Panc1 (cell line): ENCODE data around the gene PGLYRP2. TPM values are rescaled to one million over a fixed set of nuclear protein-coding genes. Genes with fewer than 3 reads are reported as not detected.

Experiments
- ATAC-seq: fragments of 200-7000 bp; cut with Tn5 transposase; 2 replicates; pipeline ENCODE4 v1.9.1; 2020; ENCODE audit warnings: mild to moderate bottlenecking, moderate library complexity
- BruUV-seq: library from RNA; stranded (reverse); fragments of 400-500 nt; replicated peaks from 2 replicates; lab custom pipeline; 2021; lab: Mats Ljungman, UMichigan
- CTCF ChIA-PET: fragments of 300-600 bp; sonication (Branson Sonifier 250); formaldehyde crosslinking; loops from one replicate; lab custom pipeline; 2022; ENCODE audit warnings: antibody characterized with exemption; lab: Charles Lee
- POLR2A ChIA-PET: fragments of 300-600 bp; sonication (Branson Sonifier 250); formaldehyde crosslinking; loops from one replicate; lab custom pipeline; 2022; ENCODE audit warnings: antibody characterized with exemption; lab: Charles Lee
- DNase-seq: peaks from one replicate; pipeline ENCODE4 v3.0.0-alpha.2; 2010; ENCODE audit warnings: low read depth, low spot score
- H3K27ac ChIP-seq: 2 replicates; pipeline ENCODE4 v1.5.1; 2011; ENCODE audit warnings: mild to moderate bottlenecking, low read length, inconsistent platforms
- H3K27me3 ChIP-seq: fragments of 200-500 bp; sonication (Bioruptor generic); 2 replicates; pipeline ENCODE4 v1.6.0; 2014; ENCODE audit warnings: low read length, inconsistent platforms; ENCODE audit not compliant: control insufficient read depth, insufficient read depth
- H3K36me3 ChIP-seq: fragments of 200-500 bp; sonication (Bioruptor generic); 2 replicates; pipeline ENCODE4 v1.5.1; 2014; ENCODE audit warnings: inconsistent platforms, mild to moderate bottlenecking, low read length, moderate library complexity; ENCODE audit not compliant: control insufficient read depth, insufficient read depth
- H3K4me1 ChIP-seq: 2 replicates; pipeline ENCODE4 v1.5.1; 2011; ENCODE audit warnings: inconsistent platforms, mild to moderate bottlenecking, low read length, moderate library complexity; ENCODE audit not compliant: control insufficient read depth, insufficient read depth
- H3K4me3 ChIP-seq, 2 experiments: 2 replicates each; pipeline ENCODE4 v1.5.1; 2011 to 2012; ENCODE audit warnings: low read depth in 2 of 2, low read length in 2 of 2, mild to moderate bottlenecking in 2 of 2, inconsistent platforms in 1 of 2, moderate library complexity in 1 of 2
- H3K9me3 ChIP-seq: fragments of 200-500 bp; sonication (Bioruptor generic); 2 replicates; pipeline ENCODE4 v1.5.1; 2014; ENCODE audit warnings: low read depth, mild to moderate bottlenecking, inconsistent platforms, low read length, moderate library complexity; ENCODE audit not compliant: control insufficient read depth, insufficient read depth
- CTCF ChIP-seq: fragments of 450-650 bp; IDR thresholded peaks from 2 replicates; pipeline ENCODE4 v1.5.1; 2017; ENCODE audit warnings: mild to moderate bottlenecking
- POLR2AphosphoS5 ChIP-seq: IDR thresholded peaks from 2 replicates; pipeline ENCODE4 v1.6.1; 2012; ENCODE audit warnings: mild to moderate bottlenecking, low read depth, low read length, moderate library complexity
- SIN3A ChIP-seq: IDR thresholded peaks from 2 replicates; pipeline ENCODE4 v1.6.1; 2012; ENCODE audit warnings: low read depth, mild to moderate bottlenecking, low read length, moderate library complexity, borderline replicate concordance; ENCODE audit not compliant: insufficient read depth
- TCF7L2 ChIP-seq: IDR thresholded peaks from 2 replicates; pipeline ENCODE4 v1.6.1; 2011; ENCODE audit warnings: mild to moderate bottlenecking, low read depth, low read length, inconsistent platforms
- in situ Hi-C: cut with HindIII; loops from 2 replicates; pipeline ENCODE4 v1.10.0; 2016; ENCODE audit warnings: low sequenced_read_pairs, low pct_unique_long_range_greater_than_20kb
- intact Hi-C: fragments of 100-400 bp; cut with micrococcal nuclease; formaldehyde crosslinking; loops from one replicate; pipeline ENCODE4 v1.10.0; 2022; ENCODE audit not compliant: unreplicated experiment
- total RNA-seq: library from RNA; stranded (reverse); gene quantifications from one replicate; pipeline ENCODE4 v1.2.1, GENCODE V29; 2021; ENCODE audit not compliant: unreplicated experiment
- TF ChIP-seq, protein P1 (sequence below), 2 experiments: IDR thresholded peaks; 2 replicates each; pipeline ENCODE4 v1.6.1; 2011 to 2012; ENCODE audit warnings: low read depth in 2 of 2, control low read depth in 1 of 2, low read length in 1 of 2, mild to moderate bottlenecking in 1 of 2, moderate library complexity in 1 of 2; ENCODE audit not compliant: insufficient read depth in 1 of 2

Gene PGLYRP2
- total RNA-seq, 1 experiment from 2014 or later = not detected

- no peaks in the 10 kb centered on the region for H3K9me3 ChIP-seq
- peaks cover 9% of the 10 kb centered on the region; the same call in 1 of the 2 replicates for H3K36me3 ChIP-seq
- CTCF ChIA-PET = no interaction called here
- no peak overlapping the region for H3K27ac ChIP-seq
- no peak for ATAC-seq
- H3K4me3 ChIP-seq = no peak overlapping the region
- no TSS peak for BruUV-seq
- H3K4me1 ChIP-seq = peaks cover 13% of the 10 kb centered on the region
- POLR2A ChIA-PET = no interaction called here
- no peak for DNase-seq
- in situ Hi-C loops (no loop called here), intact Hi-C loops (no loop called here)
- H3K27me3 ChIP-seq = no peaks in the 10 kb centered on the region
- TF ChIP-seq TCF7L2 (no peak), CTCF (no peak), POLR2AphosphoS5 (no peak), SIN3A (no peak)
- TF ChIP-seq, protein P1, sequence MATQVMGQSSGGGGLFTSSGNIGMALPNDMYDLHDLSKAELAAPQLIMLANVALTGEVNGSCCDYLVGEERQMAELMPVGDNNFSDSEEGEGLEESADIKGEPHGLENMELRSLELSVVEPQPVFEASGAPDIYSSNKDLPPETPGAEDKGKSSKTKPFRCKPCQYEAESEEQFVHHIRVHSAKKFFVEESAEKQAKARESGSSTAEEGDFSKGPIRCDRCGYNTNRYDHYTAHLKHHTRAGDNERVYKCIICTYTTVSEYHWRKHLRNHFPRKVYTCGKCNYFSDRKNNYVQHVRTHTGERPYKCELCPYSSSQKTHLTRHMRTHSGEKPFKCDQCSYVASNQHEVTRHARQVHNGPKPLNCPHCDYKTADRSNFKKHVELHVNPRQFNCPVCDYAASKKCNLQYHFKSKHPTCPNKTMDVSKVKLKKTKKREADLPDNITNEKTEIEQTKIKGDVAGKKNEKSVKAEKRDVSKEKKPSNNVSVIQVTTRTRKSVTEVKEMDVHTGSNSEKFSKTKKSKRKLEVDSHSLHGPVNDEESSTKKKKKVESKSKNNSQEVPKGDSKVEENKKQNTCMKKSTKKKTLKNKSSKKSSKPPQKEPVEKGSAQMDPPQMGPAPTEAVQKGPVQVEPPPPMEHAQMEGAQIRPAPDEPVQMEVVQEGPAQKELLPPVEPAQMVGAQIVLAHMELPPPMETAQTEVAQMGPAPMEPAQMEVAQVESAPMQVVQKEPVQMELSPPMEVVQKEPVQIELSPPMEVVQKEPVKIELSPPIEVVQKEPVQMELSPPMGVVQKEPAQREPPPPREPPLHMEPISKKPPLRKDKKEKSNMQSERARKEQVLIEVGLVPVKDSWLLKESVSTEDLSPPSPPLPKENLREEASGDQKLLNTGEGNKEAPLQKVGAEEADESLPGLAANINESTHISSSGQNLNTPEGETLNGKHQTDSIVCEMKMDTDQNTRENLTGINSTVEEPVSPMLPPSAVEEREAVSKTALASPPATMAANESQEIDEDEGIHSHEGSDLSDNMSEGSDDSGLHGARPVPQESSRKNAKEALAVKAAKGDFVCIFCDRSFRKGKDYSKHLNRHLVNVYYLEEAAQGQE (IDR thresholded peaks at IDR 0.05; ENCODE audit: insufficient read depth in 1 of 2, low read depth in 2 of 2, low read length in 1 of 2) = no peak
Measured at GRCh38 chr19:15421136-15421695, 58.1 kb downstream of the PGLYRP2 start.

DNA sequence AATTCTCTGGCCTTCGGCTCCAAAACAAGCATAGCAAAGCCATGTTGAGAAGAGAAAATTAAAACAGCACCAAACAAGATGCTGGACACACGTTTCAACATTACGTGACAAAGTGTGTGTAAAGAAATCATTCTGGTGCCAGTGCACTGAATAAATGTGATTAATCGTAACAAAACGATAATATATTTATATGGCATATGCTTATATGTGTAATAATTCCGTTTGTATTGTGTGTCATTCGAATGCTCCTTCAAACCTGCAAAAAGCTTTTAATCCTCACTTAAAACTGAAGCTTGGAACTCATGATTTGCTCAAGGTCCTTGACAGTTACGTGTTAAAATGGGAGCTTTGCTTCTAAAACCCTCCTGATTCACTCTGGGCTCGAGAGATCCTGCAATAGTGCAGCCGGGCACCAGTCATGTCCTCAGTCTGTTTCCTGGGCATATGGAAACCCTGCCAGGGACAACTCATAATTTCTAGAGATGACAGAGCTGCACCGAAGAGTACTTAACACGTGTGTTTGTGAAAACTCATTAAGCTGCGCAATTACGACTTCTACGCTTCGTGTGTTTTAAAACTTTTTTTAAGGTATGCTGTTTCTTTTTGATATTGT lies 59.8 kb downstream of the PGLYRP2 start:
- in situ Hi-C loops = no loop called here
- peaks cover 9% of the 10 kb centered on the region; the same call in 1 of the 2 replicates for H3K36me3 ChIP-seq
- no TSS peak for BruUV-seq
- peak overlapping the region; percentile 75 for H3K27ac ChIP-seq
- no peaks in the 10 kb centered on the region for H3K9me3 ChIP-seq
- intact Hi-C loops = loop anchor here (5.0 kb wide), 1 partner anchor 138 kb away; no protein-coding TSS in a partner anchor
- CTCF ChIA-PET = interaction anchor here (0.5 to 2.2 kb wide), 5 partner anchors 10 to 136 kb away, joined by 3 to 23 read pairs (median 3); no protein-coding TSS in a partner anchor
- no peak for DNase-seq
- POLR2A ChIA-PET = interaction anchor here (0.8 kb wide), 1 partner anchor 39 kb away, joined by 4 read pairs; no protein-coding TSS in a partner anchor
- H3K27me3 ChIP-seq = no peaks in the 10 kb centered on the region
- H3K4me3 ChIP-seq = peak overlapping the region; percentile 70 to 97
- TF ChIP-seq TCF7L2 = no peak
- TF ChIP-seq SIN3A = no peak
- TF ChIP-seq CTCF = no peak
- TF ChIP-seq, protein P1 (IDR thresholded peaks at IDR 0.05; ENCODE audit: insufficient read depth in 1 of 2, low read depth in 2 of 2, low read length in 1 of 2) = no peak
- no peak for TF ChIP-seq POLR2AphosphoS5
- H3K4me1 ChIP-seq = peaks cover 13% of the 10 kb centered on the region
- ATAC-seq = no peak
